Suprapubic skin (tissue), 4 donors: ENCODE measurements around the gene SFXN5. TPM values are rescaled to one million over a fixed set of nuclear protein-coding genes. Genes with fewer than 3 reads are reported as not detected.

Experiments
- DNase-seq, 2 donors: peaks; one replicate each; pipeline ENCODE4 v3.0.0-alpha.2; 2019; ENCODE audit warnings: low spot score in 2 of 2
- H3K27ac ChIP-seq: fragments of 200-600 bp; sonication (generic); one replicate; pipeline ENCODE4 v1.5.1; 2019
- H3K27me3 ChIP-seq: fragments of 200-600 bp; sonication (generic); one replicate; pipeline ENCODE4 v1.5.1; 2019
- H3K36me3 ChIP-seq: fragments of 200-600 bp; sonication (generic); one replicate; pipeline ENCODE4 v1.5.1; 2019
- H3K4me1 ChIP-seq: fragments of 200-600 bp; sonication (generic); one replicate; pipeline ENCODE4 v1.5.1; 2019
- H3K4me3 ChIP-seq: fragments of 200-600 bp; sonication (generic); one replicate; pipeline ENCODE4 v1.5.1; 2019; ENCODE audit warnings: mild to moderate bottlenecking
- H3K9me3 ChIP-seq: fragments of 200-600 bp; sonication (generic); one replicate; pipeline ENCODE4 v1.5.1; 2019
- EP300 ChIP-seq: sonication (generic); formaldehyde crosslinking; IDR thresholded peaks from one replicate; pipeline ENCODE4 v1.6.1; 2017; ENCODE audit warnings: antibody characterized with exemption
- POLR2A ChIP-seq, 2 donors: fragments of 450-650 bp; IDR thresholded peaks; one replicate each; pipeline ENCODE4 v1.6.1; 2017; ENCODE audit warnings: antibody characterized with exemption in 2 of 2, mild to moderate bottlenecking in 2 of 2, moderate library complexity in 2 of 2
- POLR2AphosphoS5 ChIP-seq, 3 donors: sonication (generic); formaldehyde crosslinking; IDR thresholded peaks; one replicate each; pipeline ENCODE4 v1.6.1; 2017; ENCODE audit warnings: antibody characterized with exemption in 3 of 3
- WGBS: methylation state at CpG from one replicate; pipeline ENCODE4 v1.1.5; 2018; 5-methylcytosine and 5-hydroxymethylcytosine counted together
- total RNA-seq, 4 donors: library from RNA; depleted of rRNA; stranded (reverse); fragments of >200 nt; gene quantifications; one replicate each; pipeline ENCODE4 v1.1.0, GENCODE V29; 2016
- TF ChIP-seq, protein P1 (sequence below), 2 donors: fragments of 200-600 bp in 1 of 2; fragments of 450-650 bp in 1 of 2; sonication (generic) in 1 of 2; IDR thresholded peaks; one replicate each; pipeline ENCODE4 v1.5.1; 2016 to 2019; ENCODE audit warnings: antibody characterized with exemption in 2 of 2, mild to moderate bottlenecking in 1 of 2, moderate library complexity in 1 of 2

SFXN5 gene
- total RNA-seq, 4 donors from 2014 or later: 11.9 to 25.7 (median 18.8) TPM

DNA sequence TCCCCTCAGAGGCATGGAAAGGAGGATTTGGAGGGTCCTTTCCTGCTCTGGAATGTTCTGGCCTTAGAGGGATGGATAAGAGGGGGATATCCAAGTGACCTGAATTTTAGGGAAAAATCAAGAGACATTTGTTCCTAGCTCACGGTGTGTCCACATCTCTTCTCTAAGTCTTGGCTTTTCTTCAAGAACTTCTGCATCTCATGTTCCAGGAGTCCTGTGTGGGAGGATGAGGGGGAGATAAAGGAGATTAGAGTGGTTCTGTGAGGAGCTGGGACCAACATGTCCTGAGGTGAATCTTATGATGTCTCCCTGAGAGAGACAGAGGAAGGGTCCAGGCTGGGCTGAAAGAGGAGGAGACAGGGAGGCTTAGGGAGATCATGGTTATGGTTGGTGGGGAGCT lies 142.5 kb downstream of the SFXN5 start:
- Histone ChIP-seq H3K4me3 (no peak overlapping the region), H3K4me1 (peaks cover 11% of the 10 kb centered on the region), H3K36me3 (no peaks in the 10 kb centered on the region), H3K9me3 (no peaks in the 10 kb centered on the region), H3K27ac (no peak overlapping the region), H3K27me3 (peaks cover 75% of the 10 kb centered on the region)
- 86% methylated on average over 1 of the region's 1 CpG for WGBS
- no peak for DNase-seq
- TF ChIP-seq, protein P1, sequence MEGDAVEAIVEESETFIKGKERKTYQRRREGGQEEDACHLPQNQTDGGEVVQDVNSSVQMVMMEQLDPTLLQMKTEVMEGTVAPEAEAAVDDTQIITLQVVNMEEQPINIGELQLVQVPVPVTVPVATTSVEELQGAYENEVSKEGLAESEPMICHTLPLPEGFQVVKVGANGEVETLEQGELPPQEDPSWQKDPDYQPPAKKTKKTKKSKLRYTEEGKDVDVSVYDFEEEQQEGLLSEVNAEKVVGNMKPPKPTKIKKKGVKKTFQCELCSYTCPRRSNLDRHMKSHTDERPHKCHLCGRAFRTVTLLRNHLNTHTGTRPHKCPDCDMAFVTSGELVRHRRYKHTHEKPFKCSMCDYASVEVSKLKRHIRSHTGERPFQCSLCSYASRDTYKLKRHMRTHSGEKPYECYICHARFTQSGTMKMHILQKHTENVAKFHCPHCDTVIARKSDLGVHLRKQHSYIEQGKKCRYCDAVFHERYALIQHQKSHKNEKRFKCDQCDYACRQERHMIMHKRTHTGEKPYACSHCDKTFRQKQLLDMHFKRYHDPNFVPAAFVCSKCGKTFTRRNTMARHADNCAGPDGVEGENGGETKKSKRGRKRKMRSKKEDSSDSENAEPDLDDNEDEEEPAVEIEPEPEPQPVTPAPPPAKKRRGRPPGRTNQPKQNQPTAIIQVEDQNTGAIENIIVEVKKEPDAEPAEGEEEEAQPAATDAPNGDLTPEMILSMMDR (IDR thresholded peaks at IDR 0.05): no peak
- no peak for TF ChIP-seq EP300
- TF ChIP-seq POLR2A (IDR thresholded peaks at IDR 0.05): no peak
- no peak for TF ChIP-seq POLR2AphosphoS5 (IDR thresholded peaks at IDR 0.05)

DNA sequence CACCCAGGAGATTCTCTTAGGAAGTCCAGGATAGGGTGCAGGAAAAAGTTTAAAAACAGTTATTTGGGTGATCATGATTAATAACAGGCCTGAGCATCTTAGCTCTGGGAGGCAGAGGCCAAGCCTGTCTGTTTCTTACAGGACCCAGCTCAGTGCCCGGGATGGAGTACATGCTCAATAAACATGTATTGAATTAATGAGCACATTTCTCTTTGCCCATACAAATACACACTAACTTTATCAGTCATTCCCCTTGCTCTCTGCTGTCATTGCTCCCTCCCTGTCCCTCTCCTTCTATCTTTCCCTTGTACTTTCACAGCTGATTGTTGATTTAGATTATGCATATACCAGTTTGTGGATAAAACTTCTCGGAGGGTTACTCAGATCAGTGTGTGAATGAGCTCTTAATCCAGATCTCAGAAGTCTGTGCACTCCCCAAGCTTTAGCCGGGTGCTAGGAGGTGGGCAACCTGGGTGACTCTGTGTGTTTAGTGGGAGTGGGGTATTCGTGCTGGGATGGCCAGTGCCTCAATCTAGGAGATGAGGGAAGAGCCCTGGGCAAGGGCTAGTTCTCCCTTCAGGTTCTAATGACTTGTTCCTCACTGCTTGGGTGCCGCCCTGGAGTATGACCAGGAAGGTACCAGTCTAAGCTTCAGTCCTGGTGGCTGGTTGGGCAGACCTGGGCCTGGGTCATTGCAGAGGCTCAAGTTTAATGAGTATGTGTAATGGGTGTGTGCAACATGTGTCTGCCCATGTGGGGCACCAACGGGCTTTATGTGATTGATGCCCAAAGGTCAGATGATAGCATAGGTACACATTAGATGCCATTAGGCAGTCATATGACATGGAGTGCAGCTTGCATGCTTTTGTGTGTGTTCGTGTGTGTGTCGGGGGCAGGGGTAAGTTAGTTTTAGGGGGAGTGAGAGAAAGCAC lies 143.6 kb downstream of the SFXN5 start:
- peaks cover 16% of the 10 kb centered on the region for H3K4me1 ChIP-seq
- H3K27me3 ChIP-seq: peaks cover 86% of the 10 kb centered on the region
- TF ChIP-seq POLR2AphosphoS5 (IDR thresholded peaks at IDR 0.05) (no peak), EP300 (no peak), POLR2A (IDR thresholded peaks at IDR 0.05) (no peak)
- TF ChIP-seq, protein P1 (IDR thresholded peaks at IDR 0.05): no peak
- WGBS: 92% methylated on average over 8 of the region's 8 CpGs
- H3K36me3 ChIP-seq: no peaks in the 10 kb centered on the region
- H3K27ac ChIP-seq: no peak overlapping the region
- no peaks in the 10 kb centered on the region for H3K9me3 ChIP-seq
- H3K4me3 ChIP-seq: no peak overlapping the region
- no peak for DNase-seq

DNA sequence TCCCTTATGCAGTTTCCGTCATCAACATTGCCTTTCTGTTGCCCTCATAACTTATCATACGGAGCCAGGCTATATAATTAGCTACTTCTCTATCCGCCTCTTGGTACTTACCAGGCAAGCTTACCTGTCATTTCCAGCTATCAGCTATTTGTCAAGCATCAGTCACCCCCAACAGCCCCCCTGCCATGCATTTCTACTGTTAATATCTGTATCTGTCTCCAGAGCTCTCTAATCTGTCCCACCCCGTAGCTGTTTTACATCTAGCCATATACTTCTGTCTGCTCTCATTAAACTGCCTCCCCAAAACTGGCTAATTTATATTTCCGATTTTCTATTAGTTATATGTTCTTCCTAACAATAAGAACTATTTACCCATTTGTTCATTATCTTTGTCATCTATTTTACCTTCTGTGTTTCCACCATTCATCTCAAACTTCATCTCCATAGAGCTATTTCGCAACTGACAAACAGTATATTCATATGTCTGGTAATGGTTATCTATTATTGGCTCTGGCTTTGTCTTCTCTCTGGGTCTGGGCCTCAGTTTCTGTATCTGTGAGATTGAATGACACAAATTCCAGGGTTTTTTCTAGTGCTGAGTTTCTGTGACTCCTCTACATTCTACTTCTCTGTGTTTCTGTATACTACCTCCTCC lies 144.6 kb downstream of the SFXN5 start:
- H3K4me1 ChIP-seq: peaks cover 16% of the 10 kb centered on the region
- no peaks in the 10 kb centered on the region for H3K36me3 ChIP-seq
- H3K27me3 ChIP-seq: peaks cover 95% of the 10 kb centered on the region
- WGBS: 74% methylated on average over 6 of the region's 6 CpGs
- no peak for DNase-seq
- no peak overlapping the region for H3K27ac ChIP-seq
- no peaks in the 10 kb centered on the region for H3K9me3 ChIP-seq
- TF ChIP-seq, protein P1 (IDR thresholded peaks at IDR 0.05): no peak
- TF ChIP-seq EP300: no peak
- TF ChIP-seq POLR2A (IDR thresholded peaks at IDR 0.05): no peak
- no peak for TF ChIP-seq POLR2AphosphoS5 (IDR thresholded peaks at IDR 0.05)
- H3K4me3 ChIP-seq: no peak overlapping the region

DNA sequence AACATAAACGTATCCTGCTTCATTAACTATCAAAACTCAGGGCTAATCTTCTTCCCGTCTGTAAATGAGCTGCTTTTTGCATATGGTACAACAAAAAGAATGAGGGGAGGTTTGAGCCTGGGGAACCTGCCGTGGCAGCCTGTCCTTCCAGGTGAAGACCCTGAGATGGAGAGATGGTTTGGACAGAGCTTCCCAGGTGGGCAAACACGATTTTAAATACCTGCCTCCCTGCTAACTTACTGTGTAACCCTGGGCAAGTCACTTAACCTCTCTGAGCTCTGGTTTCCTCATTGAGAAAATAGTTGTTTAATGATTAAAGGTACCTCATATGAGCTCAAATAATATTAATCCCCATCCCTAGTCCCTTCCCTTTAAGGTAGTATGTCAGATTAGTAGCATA lies 145.1 kb downstream of the SFXN5 start:
- peaks cover 98% of the 10 kb centered on the region for H3K27me3 ChIP-seq
- 27% methylated on average over 4 of the region's 4 CpGs for WGBS
- H3K9me3 ChIP-seq: no peaks in the 10 kb centered on the region
- TF ChIP-seq POLR2AphosphoS5 (IDR thresholded peaks at IDR 0.05): no peak
- H3K36me3 ChIP-seq: no peaks in the 10 kb centered on the region
- no peak overlapping the region for H3K4me3 ChIP-seq
- H3K4me1 ChIP-seq: peaks cover 16% of the 10 kb centered on the region
- H3K27ac ChIP-seq: no peak overlapping the region
- DNase-seq: no peak

DNA sequence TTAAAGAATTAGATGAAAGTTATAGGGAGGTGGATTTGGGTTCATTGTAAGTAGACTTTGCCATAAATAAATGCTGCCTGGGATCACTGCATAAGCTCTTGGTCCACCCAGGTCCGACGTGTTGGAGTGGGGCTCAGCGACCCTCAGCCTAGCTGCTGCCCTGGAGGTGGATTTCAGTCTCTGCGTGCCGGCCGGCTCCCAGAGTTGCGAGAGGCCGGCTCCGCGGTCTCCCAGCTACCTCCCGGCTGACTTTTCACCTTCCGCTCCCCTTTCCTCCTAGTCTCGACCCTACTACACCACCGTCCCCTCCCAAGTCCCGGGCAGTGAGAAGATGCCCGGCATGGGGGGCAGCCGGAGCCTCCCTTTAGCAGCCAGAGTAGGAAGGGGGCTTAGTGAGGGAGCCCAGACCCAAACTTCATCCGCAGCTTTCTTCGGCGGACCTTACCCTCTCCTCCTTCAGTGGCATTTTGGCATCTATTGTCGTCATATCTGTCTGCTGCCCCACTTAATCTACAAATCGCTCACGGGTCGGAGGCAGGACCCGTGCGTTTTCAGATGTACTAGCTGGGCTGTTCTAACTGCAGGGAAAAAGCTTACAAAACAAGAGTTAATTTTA lies 146.1 kb downstream of the SFXN5 start:
- TF ChIP-seq POLR2AphosphoS5 (IDR thresholded peaks at IDR 0.05): no peak
- TF ChIP-seq EP300: no peak
- no peak for TF ChIP-seq POLR2A (IDR thresholded peaks at IDR 0.05)
- TF ChIP-seq, protein P1 (IDR thresholded peaks at IDR 0.05): no peak
- H3K27ac ChIP-seq: no peak overlapping the region
- H3K4me1 ChIP-seq: peaks cover 21% of the 10 kb centered on the region
- 17% methylated on average over 26 of the region's 26 CpGs for WGBS
- H3K27me3 ChIP-seq: peaks cover 99% of the 10 kb centered on the region
- DNase-seq: no peak
- H3K9me3 ChIP-seq: no peaks in the 10 kb centered on the region
- no peaks in the 10 kb centered on the region for H3K36me3 ChIP-seq
- no peak overlapping the region for H3K4me3 ChIP-seq
